HepG2 (cell line): ENCODE data around the gene CHPF. TPM values are rescaled to one million over a fixed set of nuclear protein-coding genes. Genes with fewer than 3 reads are reported as not detected.

Experiments
- AGO1 ChIP-seq: fragments of 200-400 bp; formaldehyde crosslinking; IDR thresholded peaks from 2 replicates; pipeline ENCODE4 v1.6.1; 2017; ENCODE audit warnings: mild to moderate bottlenecking, low read depth, low read length, moderate library complexity; ENCODE audit not compliant: poor library complexity, severe bottlenecking
- GZF1 ChIP-seq: sonication (generic); formaldehyde crosslinking; IDR thresholded peaks from 2 replicates; pipeline ENCODE4 v1.5.1; 2020; ENCODE audit warnings: mild to moderate bottlenecking, missing genetic modification reagents
- PHF5A ChIP-seq: IDR thresholded peaks from one replicate; pipeline ENCODE4 v1.6.1; 2018; ENCODE audit warnings: low read depth, missing genetic modification reagents; ENCODE audit not compliant: unreplicated experiment
- TSC22D2 ChIP-seq: sonication (generic); formaldehyde crosslinking; IDR thresholded peaks from 2 replicates; pipeline ENCODE4 v1.5.1; 2020; ENCODE audit warnings: missing genetic modification reagents, mild to moderate bottlenecking, borderline replicate concordance
- ZFP36L1 ChIP-seq: sonication (generic); formaldehyde crosslinking; IDR thresholded peaks from 2 replicates; pipeline ENCODE4 v1.8.0; 2022; ENCODE audit warnings: mild to moderate bottlenecking, missing genetic modification reagents, moderate library complexity
- ZFP37 ChIP-seq: sonication (generic); formaldehyde crosslinking; IDR thresholded peaks from 2 replicates; pipeline ENCODE4 v1.4.0; 2020; ENCODE audit warnings: missing genetic modification reagents, borderline replicate concordance
- ZNF337 ChIP-seq: sonication (generic); formaldehyde crosslinking; IDR thresholded peaks from 2 replicates; pipeline ENCODE4 v1.5.1; 2020; ENCODE audit warnings: missing genetic modification reagents, low read depth, mild to moderate bottlenecking, borderline replicate concordance
- ZNF383 ChIP-seq: sonication (generic); formaldehyde crosslinking; IDR thresholded peaks from 2 replicates; pipeline ENCODE4 v1.4.0; 2020; ENCODE audit warnings: missing genetic modification reagents, mild to moderate bottlenecking, borderline replicate concordance
- ZNF430 ChIP-seq: sonication (generic); formaldehyde crosslinking; IDR thresholded peaks from 2 replicates; pipeline ENCODE4 v1.9.0; 2021; ENCODE audit warnings: mild to moderate bottlenecking, missing genetic modification reagents
- ZNF546 ChIP-seq: sonication (generic); formaldehyde crosslinking; conservative IDR thresholded peaks from 2 replicates; pipeline ENCODE4 v1.8.1; 2023; ENCODE audit warnings: mild to moderate bottlenecking, missing genetic modification reagents
- ZNF547 ChIP-seq: sonication (generic); formaldehyde crosslinking; IDR thresholded peaks from 2 replicates; pipeline ENCODE4 v1.5.1; 2020; ENCODE audit warnings: mild to moderate bottlenecking, missing genetic modification reagents
- ZNF713 ChIP-seq: sonication (generic); formaldehyde crosslinking; IDR thresholded peaks from 2 replicates; pipeline ENCODE4 v1.4.0; 2020; ENCODE audit warnings: mild to moderate bottlenecking, missing genetic modification reagents
- ZNF792 ChIP-seq: IDR thresholded peaks from 2 replicates; pipeline ENCODE4 v1.6.1; 2016
- polyA plus RNA-seq, 8 experiments: library from polyadenylated mRNA; depleted of rRNA in 3 of 8; stranded (reverse) in 7 of 8; unstranded in 1 of 8; fragments of >200 nt; fragmentation: Illumina TruSeq in 4 of 8; extraction: Trizol in 4 of 8; gene quantifications; 2 replicates each; pipeline versions ENCODE4 v1.2.1 to v1.2.3, GENCODE V29; 2011 to 2016; ENCODE audit warnings: low read depth in 4 of 8, missing spikeins in 1 of 8, mixed read lengths in 1 of 8; ENCODE audit not compliant: insufficient read depth in 1 of 8
- total RNA-seq, 5 experiments: library from RNA; depleted of rRNA; stranded (reverse); fragments of >200 nt; fragmentation: Illumina TruSeq; extraction: Trizol; gene quantifications; 2 replicates each; pipeline ENCODE4 v1.2.3, GENCODE V29; 2016; ENCODE audit warnings: low read depth in 1 of 5
- TF ChIP-seq, protein P1 (sequence below): sonication (generic); formaldehyde crosslinking; IDR thresholded peaks from 2 replicates; pipeline ENCODE4 v1.5.0; 2020; ENCODE audit warnings: mild to moderate bottlenecking, missing genetic modification reagents
- TF ChIP-seq, protein P2 (sequence below): sonication (generic); formaldehyde crosslinking; IDR thresholded peaks from 2 replicates; pipeline ENCODE4 v1.5.0; 2020; ENCODE audit warnings: missing genetic modification reagents
- TF ChIP-seq, protein P3 (sequence below): sonication (generic); formaldehyde crosslinking; IDR thresholded peaks from 2 replicates; pipeline ENCODE4 v1.4.0; 2020; ENCODE audit warnings: missing genetic modification reagents
- TF ChIP-seq, protein P4 (sequence below): sonication (generic); formaldehyde crosslinking; IDR thresholded peaks from 2 replicates; pipeline ENCODE4 v1.8.1; 2023; ENCODE audit warnings: mild to moderate bottlenecking, inconsistent platforms, moderate library complexity, missing genetic modification reagents, borderline replicate concordance
- TF ChIP-seq, protein P5 (sequence below): sonication (generic); formaldehyde crosslinking; IDR thresholded peaks from 2 replicates; pipeline ENCODE4 v1.4.0; 2020; ENCODE audit warnings: missing genetic modification reagents, mild to moderate bottlenecking, borderline replicate concordance

Gene CHPF
- total and polyA plus RNA-seq, 2 of the 13 experiments (the other 11 are each of a cell fraction or from before 2014, with no cell fraction given) = 79.6 to 111 TPM

DNA sequence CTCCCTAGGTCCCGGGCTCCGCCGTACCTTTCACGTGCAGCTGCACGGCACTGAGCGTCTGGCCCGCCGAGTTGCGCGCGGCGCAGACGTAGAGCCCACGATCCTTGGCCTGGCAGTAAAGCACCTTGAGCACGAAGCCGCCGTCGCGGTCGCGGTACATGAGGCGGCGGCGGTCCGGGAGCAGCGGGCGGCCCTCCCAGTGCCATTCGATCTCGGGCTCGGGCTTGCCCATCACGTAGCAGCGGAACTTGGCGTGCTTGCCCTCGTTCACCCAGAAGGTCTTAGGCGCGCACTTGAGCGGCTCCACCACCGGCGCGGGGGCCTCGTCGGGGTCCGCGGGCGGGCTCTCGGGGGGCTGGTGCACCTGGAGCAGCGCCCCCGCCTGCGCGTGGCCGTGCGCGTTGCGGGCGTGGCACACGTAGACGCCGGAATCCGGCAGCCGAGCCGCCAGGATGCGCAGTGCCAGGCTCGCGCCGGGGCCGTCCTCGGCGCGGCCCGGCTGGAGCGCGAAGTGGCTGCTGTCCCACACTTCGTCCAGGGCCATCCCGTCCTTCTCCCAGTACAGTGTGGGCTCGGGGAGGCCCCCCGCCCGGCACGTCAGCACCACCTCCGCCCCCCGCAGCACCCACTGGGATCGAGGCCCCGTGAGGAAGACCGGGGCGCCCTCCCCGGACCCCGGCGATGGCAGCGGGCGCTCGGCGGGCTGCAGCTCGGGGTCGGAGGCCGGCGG lies 26.8 kb upstream of the CHPF start (continued):
- TF ChIP-seq, protein P1, sequence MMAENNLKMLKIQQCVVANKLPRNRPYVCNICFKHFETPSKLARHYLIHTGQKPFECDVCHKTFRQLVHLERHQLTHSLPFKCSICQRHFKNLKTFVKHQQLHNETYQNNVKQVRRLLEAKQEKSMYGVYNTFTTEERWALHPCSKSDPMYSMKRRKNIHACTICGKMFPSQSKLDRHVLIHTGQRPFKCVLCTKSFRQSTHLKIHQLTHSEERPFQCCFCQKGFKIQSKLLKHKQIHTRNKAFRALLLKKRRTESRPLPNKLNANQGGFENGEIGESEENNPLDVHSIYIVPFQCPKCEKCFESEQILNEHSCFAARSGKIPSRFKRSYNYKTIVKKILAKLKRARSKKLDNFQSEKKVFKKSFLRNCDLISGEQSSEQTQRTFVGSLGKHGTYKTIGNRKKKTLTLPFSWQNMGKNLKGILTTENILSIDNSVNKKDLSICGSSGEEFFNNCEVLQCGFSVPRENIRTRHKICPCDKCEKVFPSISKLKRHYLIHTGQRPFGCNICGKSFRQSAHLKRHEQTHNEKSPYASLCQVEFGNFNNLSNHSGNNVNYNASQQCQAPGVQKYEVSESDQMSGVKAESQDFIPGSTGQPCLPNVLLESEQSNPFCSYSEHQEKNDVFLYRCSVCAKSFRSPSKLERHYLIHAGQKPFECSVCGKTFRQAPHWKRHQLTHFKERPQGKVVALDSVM (CRISPR knock-in tag) = no peak
- TF ChIP-seq ZFP37 (CRISPR knock-in tag) (no peak), ZNF337 (CRISPR knock-in tag) (no peak), ZNF430 (no peak; the same call in 1 of the 2 replicates), ZNF713 (0 out of 2 replicates have a peak, but pooled peaks have one; percentile 52), ZNF792 (CRISPR knock-in tag) (no peak), AGO1 (peak; percentile 27), ZNF383 (no peak), PHF5A (CRISPR knock-in tag) (no peak), ZFP36L1 (CRISPR knock-in tag) (no peak), ZNF546 (CRISPR knock-in tag) (no peak), ZNF547 (no peak), TSC22D2 (CRISPR knock-in tag) (peak; percentile 37; the same call in 1 of the 2 replicates), GZF1 (no peak)
- TF ChIP-seq, protein P2, sequence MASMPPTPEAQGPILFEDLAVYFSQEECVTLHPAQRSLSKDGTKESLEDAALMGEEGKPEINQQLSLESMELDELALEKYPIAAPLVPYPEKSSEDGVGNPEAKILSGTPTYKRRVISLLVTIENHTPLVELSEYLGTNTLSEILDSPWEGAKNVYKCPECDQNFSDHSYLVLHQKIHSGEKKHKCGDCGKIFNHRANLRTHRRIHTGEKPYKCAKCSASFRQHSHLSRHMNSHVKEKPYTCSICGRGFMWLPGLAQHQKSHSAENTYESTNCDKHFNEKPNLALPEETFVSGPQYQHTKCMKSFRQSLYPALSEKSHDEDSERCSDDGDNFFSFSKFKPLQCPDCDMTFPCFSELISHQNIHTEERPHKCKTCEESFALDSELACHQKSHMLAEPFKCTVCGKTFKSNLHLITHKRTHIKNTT = no peak
- TF ChIP-seq, protein P3, sequence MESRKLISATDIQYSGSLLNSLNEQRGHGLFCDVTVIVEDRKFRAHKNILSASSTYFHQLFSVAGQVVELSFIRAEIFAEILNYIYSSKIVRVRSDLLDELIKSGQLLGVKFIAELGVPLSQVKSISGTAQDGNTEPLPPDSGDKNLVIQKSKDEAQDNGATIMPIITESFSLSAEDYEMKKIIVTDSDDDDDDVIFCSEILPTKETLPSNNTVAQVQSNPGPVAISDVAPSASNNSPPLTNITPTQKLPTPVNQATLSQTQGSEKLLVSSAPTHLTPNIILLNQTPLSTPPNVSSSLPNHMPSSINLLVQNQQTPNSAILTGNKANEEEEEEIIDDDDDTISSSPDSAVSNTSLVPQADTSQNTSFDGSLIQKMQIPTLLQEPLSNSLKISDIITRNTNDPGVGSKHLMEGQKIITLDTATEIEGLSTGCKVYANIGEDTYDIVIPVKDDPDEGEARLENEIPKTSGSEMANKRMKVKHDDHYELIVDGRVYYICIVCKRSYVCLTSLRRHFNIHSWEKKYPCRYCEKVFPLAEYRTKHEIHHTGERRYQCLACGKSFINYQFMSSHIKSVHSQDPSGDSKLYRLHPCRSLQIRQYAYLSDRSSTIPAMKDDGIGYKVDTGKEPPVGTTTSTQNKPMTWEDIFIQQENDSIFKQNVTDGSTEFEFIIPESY (CRISPR knock-in tag) = peak; percentile 94
- TF ChIP-seq, protein P4, sequence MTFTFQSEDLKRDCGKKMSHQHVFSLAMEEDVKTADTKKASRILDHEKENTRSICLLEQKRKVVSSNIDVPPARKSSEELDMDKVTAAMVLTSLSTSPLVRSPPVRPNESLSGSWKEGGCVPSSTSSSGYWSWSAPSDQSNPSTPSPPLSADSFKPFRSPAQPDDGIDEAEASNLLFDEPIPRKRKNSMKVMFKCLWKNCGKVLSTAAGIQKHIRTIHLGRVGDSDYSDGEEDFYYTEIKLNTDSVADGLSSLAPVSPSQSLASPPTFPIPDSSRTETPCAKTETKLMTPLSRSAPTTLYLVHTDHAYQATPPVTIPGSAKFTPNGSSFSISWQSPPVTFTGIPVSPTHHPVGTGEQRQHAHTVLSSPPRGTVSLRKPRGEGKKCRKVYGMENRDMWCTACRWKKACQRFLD (CRISPR knock-in tag) = no peak
- TF ChIP-seq, protein P5, sequence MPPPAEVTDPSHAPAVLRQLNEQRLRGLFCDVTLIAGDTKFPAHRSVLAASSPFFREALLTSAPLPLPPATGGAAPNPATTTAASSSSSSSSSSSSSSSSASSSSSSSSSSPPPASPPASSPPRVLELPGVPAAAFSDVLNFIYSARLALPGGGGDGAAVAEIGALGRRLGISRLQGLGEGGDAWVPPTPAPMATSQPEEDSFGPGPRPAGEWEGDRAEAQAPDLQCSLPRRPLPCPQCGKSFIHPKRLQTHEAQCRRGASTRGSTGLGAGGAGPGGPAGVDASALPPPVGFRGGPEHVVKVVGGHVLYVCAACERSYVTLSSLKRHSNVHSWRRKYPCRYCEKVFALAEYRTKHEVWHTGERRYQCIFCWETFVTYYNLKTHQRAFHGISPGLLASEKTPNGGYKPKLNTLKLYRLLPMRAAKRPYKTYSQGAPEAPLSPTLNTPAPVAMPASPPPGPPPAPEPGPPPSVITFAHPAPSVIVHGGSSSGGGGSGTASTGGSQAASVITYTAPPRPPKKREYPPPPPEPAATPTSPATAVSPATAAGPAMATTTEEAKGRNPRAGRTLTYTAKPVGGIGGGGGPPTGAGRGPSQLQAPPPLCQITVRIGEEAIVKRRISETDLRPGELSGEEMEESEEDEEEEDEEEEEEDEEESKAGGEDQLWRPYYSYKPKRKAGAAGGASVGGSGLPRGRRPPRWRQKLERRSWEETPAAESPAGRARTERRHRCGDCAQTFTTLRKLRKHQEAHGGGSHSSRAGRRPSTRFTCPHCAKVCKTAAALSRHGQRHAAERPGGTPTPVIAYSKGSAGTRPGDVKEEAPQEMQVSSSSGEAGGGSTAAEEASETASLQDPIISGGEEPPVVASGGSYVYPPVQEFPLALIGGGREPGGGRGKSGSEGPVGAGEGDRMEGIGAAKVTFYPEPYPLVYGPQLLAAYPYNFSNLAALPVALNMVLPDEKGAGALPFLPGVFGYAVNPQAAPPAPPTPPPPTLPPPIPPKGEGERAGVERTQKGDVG (CRISPR knock-in tag) = peak; percentile 86
